Liver (tissue), 9 donors: ENCODE results near the gene AK5. TPM values are rescaled to one million over a fixed set of nuclear protein-coding genes. Genes with fewer than 3 reads are reported as not detected.

Source experiments
- DNase-seq: peaks from one replicate; pipeline ENCODE4 v3.0.0-alpha.2; 2017; ENCODE audit warnings: low spot score
- H3K27ac ChIP-seq, 2 donors: one replicate each; pipeline ENCODE4 v1.7.0; 2013; ENCODE audit warnings: inconsistent platforms in 2 of 2, low read length in 2 of 2, control low read depth in 1 of 2, low read depth in 1 of 2, mild to moderate bottlenecking in 1 of 2
- H3K27me3 ChIP-seq, 4 donors: one replicate each; pipeline versions ENCODE4 v1.6.1 to v1.7.0; 2013; ENCODE audit warnings: low read length in 3 of 4, inconsistent platforms in 1 of 4, mild to moderate bottlenecking in 1 of 4, moderate library complexity in 1 of 4; ENCODE audit not compliant: control insufficient read depth in 4 of 4, insufficient read depth in 4 of 4
- H3K36me3 ChIP-seq, 4 donors: one replicate each; pipeline versions ENCODE4 v1.6.1 to v1.7.0; 2013; ENCODE audit warnings: low read length in 3 of 4, mild to moderate bottlenecking in 3 of 4, low read depth in 1 of 4, moderate library complexity in 1 of 4; ENCODE audit not compliant: control insufficient read depth in 4 of 4, insufficient read depth in 3 of 4
- H3K4me1 ChIP-seq, 4 donors: one replicate each; pipeline versions ENCODE4 v1.6.1 to v1.7.0; 2013; ENCODE audit warnings: low read length in 3 of 4, mild to moderate bottlenecking in 3 of 4, moderate library complexity in 1 of 4; ENCODE audit not compliant: control insufficient read depth in 4 of 4, insufficient read depth in 4 of 4
- H3K4me3 ChIP-seq, 3 donors: one replicate each; pipeline versions ENCODE4 v1.6.1 to v1.7.0; 2013; ENCODE audit warnings: low read length in 3 of 3, control low read depth in 1 of 3, low read depth in 1 of 3, mild to moderate bottlenecking in 1 of 3
- H3K9ac ChIP-seq, 2 donors: one replicate each; pipeline ENCODE4 v1.7.0; 2013; ENCODE audit warnings: low read length in 2 of 2, mild to moderate bottlenecking in 2 of 2, moderate library complexity in 2 of 2, control low read depth in 1 of 2, low read depth in 1 of 2
- H3K9me3 ChIP-seq, 4 donors: one replicate each; pipeline versions ENCODE4 v1.6.1 to v1.7.0; 2013; ENCODE audit warnings: low read length in 3 of 4; ENCODE audit not compliant: control insufficient read depth in 4 of 4
- EGR1 ChIP-seq, 2 donors: IDR thresholded peaks; 2 replicates each; pipeline ENCODE4 v1.6.1; 2016 to 2018; ENCODE audit warnings: antibody characterized with exemption in 2 of 2, low read depth in 2 of 2
- FOXA1 ChIP-seq: IDR thresholded peaks from 2 replicates; pipeline ENCODE4 v1.6.1; 2016; ENCODE audit warnings: antibody characterized with exemption
- FOXA2 ChIP-seq: IDR thresholded peaks from 2 replicates; pipeline ENCODE4 v1.6.1; 2016; ENCODE audit warnings: antibody characterized with exemption
- HNF4A ChIP-seq, 2 donors: conservative IDR thresholded peaks; 2 replicates each; pipeline ENCODE4 v1.6.1; 2016; ENCODE audit warnings: antibody characterized with exemption in 2 of 2, mild to moderate bottlenecking in 2 of 2
- HNF4G ChIP-seq: IDR thresholded peaks from 2 replicates; pipeline ENCODE4 v1.6.1; 2016; ENCODE audit warnings: antibody characterized with exemption
- JUND ChIP-seq, 2 donors: IDR thresholded peaks; 2 replicates each; pipeline ENCODE4 v1.6.1; 2016; ENCODE audit warnings: antibody characterized with exemption in 2 of 2
- NR2F2 ChIP-seq: IDR thresholded peaks from 2 replicates; pipeline ENCODE4 v1.6.1; 2016; ENCODE audit warnings: antibody characterized with exemption
- RAD21 ChIP-seq, 2 donors: IDR thresholded peaks; 2 replicates each; pipeline ENCODE4 v1.6.1; 2016; ENCODE audit warnings: antibody characterized with exemption in 2 of 2, mild to moderate bottlenecking in 2 of 2
- RXRA ChIP-seq, 2 donors: IDR thresholded peaks; 2 replicates each; pipeline ENCODE4 v1.6.1; 2017 to 2018; ENCODE audit warnings: antibody characterized with exemption in 2 of 2, mild to moderate bottlenecking in 1 of 2
- SP1 ChIP-seq: IDR thresholded peaks from 2 replicates; pipeline ENCODE4 v1.6.1; 2018; ENCODE audit warnings: antibody characterized with exemption, mild to moderate bottlenecking
- TAF1 ChIP-seq: conservative IDR thresholded peaks from 2 replicates; pipeline ENCODE4 v1.6.1; 2016; ENCODE audit warnings: antibody characterized with exemption, mild to moderate bottlenecking
- YY1 ChIP-seq: IDR thresholded peaks from 2 replicates; pipeline ENCODE4 v1.6.1; 2016; ENCODE audit warnings: antibody characterized with exemption, mild to moderate bottlenecking
- WGBS: extraction: QIAGEN DNeasy Blood & Tissue Kit; methylation state at CpG from one replicate; pipeline ENCODE4 v1.1.7; 2013; 5-methylcytosine and 5-hydroxymethylcytosine counted together
- polyA plus RNA-seq, 2 donors: library from polyadenylated mRNA; stranded (reverse) in 1 of 2; unstranded in 1 of 2; fragments of 200-250 nt in 1 of 2; fragments of >200 nt in 1 of 2; fragmentation: Nextera tagmentation in 1 of 2; extraction: Ambion mirVana in 1 of 2; gene quantifications; one replicate each; pipeline versions ENCODE4 v1.2.1 to v1.2.3, GENCODE V29; 2013 to 2015
- total RNA-seq, 2 donors: library from RNA; depleted of rRNA; stranded (reverse); fragments of >200 nt; gene quantifications; one replicate each; pipeline ENCODE4 v1.2.3, GENCODE V29; 2014
- TF ChIP-seq, protein P1 (sequence below): IDR thresholded peaks from 2 replicates; pipeline ENCODE4 v1.6.1; 2016; ENCODE audit warnings: antibody characterized with exemption
- TF ChIP-seq, protein P2 (sequence below): fragments of 150-350 bp; IDR thresholded peaks from 2 replicates; pipeline ENCODE4 v1.5.1; 2017; ENCODE audit warnings: improper control_type of control experiment, low read depth, low read length; ENCODE audit not compliant: missing input control
- TF ChIP-seq, protein P3 (sequence below): IDR thresholded peaks from 2 replicates; pipeline ENCODE4 v1.6.1; 2016; ENCODE audit warnings: antibody characterized with exemption
- TF ChIP-seq, protein P4 (sequence below): IDR thresholded peaks from 2 replicates; pipeline ENCODE4 v1.6.1; 2016; ENCODE audit warnings: antibody characterized with exemption, mild to moderate bottlenecking
- TF ChIP-seq, protein P5 (sequence below): IDR thresholded peaks from 2 replicates; pipeline ENCODE4 v1.6.1; 2016; ENCODE audit warnings: antibody characterized with exemption
- donor health status: healthy.
- donor health status: healthy.
- donor health status: healthy.
- donor health status: healthy.
- donor health status: healthy.

Gene AK5
- total and polyA plus RNA-seq, 4 donors, result 0.12 to 0.33 (median 0.23) TPM

DNA sequence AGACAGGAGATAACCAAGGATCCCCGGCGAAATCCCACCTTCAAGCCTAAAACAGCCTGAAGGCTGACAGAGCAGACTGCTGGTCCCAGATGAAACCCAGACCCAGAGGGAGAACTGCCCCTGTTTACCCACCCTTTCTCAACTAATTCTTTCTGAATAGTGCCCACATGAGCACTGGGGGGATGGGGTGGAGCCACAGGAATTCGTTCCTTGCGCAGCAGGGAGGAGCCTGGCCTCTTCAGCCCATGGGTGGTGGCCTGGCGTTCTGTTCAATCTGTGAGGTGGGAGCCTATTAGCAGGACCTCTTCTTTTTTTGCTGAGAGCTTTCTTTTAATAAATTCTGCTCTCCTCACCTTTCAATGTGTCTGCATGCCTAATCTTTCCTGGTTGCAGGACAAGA lies 6.6 kb upstream of the AK5 start (continued):
- TF ChIP-seq, protein P1, sequence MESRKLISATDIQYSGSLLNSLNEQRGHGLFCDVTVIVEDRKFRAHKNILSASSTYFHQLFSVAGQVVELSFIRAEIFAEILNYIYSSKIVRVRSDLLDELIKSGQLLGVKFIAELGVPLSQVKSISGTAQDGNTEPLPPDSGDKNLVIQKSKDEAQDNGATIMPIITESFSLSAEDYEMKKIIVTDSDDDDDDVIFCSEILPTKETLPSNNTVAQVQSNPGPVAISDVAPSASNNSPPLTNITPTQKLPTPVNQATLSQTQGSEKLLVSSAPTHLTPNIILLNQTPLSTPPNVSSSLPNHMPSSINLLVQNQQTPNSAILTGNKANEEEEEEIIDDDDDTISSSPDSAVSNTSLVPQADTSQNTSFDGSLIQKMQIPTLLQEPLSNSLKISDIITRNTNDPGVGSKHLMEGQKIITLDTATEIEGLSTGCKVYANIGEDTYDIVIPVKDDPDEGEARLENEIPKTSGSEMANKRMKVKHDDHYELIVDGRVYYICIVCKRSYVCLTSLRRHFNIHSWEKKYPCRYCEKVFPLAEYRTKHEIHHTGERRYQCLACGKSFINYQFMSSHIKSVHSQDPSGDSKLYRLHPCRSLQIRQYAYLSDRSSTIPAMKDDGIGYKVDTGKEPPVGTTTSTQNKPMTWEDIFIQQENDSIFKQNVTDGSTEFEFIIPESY, result no peak
- TF ChIP-seq HNF4G (no peak), RXRA (IDR thresholded peaks at IDR 0.05) (no peak), HNF4A (conservative IDR thresholded peaks at IDR 0.05) (no peak), EGR1 (IDR thresholded peaks at IDR 0.05; ENCODE audit: low read depth in 2 of 2) (no peak), FOXA1 (no peak)
- TF ChIP-seq, protein P2, sequence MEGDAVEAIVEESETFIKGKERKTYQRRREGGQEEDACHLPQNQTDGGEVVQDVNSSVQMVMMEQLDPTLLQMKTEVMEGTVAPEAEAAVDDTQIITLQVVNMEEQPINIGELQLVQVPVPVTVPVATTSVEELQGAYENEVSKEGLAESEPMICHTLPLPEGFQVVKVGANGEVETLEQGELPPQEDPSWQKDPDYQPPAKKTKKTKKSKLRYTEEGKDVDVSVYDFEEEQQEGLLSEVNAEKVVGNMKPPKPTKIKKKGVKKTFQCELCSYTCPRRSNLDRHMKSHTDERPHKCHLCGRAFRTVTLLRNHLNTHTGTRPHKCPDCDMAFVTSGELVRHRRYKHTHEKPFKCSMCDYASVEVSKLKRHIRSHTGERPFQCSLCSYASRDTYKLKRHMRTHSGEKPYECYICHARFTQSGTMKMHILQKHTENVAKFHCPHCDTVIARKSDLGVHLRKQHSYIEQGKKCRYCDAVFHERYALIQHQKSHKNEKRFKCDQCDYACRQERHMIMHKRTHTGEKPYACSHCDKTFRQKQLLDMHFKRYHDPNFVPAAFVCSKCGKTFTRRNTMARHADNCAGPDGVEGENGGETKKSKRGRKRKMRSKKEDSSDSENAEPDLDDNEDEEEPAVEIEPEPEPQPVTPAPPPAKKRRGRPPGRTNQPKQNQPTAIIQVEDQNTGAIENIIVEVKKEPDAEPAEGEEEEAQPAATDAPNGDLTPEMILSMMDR, result no peak

DNA sequence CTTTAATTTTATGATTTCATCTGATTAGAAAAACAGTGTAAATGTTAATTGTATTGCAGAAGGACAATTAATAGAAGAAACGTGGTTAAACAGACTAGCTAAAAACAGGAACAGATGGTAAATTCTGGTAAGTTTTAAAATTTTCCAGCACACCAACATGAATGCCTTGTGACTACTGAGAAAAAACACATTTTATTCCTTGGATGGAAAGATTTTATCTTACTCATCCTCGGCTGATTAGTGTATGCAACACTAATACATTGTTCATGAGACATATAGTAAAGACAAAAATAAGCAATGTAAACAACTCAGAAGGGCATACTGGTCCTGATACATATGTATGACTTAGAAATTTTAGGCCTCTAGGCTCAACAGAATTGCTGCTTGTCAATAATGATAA lies 4.9 kb upstream of the AK5 start:
- no peak overlapping the region for H3K9ac ChIP-seq
- 51% methylated on average over 2 of the region's 2 CpGs for WGBS

More for the DNA sequence above, 4.9 kb upstream of the AK5 start:
- Histone ChIP-seq H3K27me3 (peaks cover 0 to 15% (median 3%) of the 10 kb centered on the region in 4 donors), H3K4me3 (no peak overlapping the region), H3K27ac (no peak overlapping the region), H3K9me3 (no peaks in the 10 kb centered on the region), H3K4me1 (peaks cover 3 to 7% (median 5%) of the 10 kb centered on the region in 4 donors), H3K36me3 (no peaks in the 10 kb centered on the region)
- no peak for TF ChIP-seq HNF4A (conservative IDR thresholded peaks at IDR 0.05)
- TF ChIP-seq, protein P3, sequence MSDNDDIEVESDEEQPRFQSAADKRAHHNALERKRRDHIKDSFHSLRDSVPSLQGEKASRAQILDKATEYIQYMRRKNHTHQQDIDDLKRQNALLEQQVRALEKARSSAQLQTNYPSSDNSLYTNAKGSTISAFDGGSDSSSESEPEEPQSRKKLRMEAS, result no peak
- TF ChIP-seq, protein P4, sequence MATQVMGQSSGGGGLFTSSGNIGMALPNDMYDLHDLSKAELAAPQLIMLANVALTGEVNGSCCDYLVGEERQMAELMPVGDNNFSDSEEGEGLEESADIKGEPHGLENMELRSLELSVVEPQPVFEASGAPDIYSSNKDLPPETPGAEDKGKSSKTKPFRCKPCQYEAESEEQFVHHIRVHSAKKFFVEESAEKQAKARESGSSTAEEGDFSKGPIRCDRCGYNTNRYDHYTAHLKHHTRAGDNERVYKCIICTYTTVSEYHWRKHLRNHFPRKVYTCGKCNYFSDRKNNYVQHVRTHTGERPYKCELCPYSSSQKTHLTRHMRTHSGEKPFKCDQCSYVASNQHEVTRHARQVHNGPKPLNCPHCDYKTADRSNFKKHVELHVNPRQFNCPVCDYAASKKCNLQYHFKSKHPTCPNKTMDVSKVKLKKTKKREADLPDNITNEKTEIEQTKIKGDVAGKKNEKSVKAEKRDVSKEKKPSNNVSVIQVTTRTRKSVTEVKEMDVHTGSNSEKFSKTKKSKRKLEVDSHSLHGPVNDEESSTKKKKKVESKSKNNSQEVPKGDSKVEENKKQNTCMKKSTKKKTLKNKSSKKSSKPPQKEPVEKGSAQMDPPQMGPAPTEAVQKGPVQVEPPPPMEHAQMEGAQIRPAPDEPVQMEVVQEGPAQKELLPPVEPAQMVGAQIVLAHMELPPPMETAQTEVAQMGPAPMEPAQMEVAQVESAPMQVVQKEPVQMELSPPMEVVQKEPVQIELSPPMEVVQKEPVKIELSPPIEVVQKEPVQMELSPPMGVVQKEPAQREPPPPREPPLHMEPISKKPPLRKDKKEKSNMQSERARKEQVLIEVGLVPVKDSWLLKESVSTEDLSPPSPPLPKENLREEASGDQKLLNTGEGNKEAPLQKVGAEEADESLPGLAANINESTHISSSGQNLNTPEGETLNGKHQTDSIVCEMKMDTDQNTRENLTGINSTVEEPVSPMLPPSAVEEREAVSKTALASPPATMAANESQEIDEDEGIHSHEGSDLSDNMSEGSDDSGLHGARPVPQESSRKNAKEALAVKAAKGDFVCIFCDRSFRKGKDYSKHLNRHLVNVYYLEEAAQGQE, result no peak
- TF ChIP-seq RAD21 (IDR thresholded peaks at IDR 0.05), result no peak
- no peak for TF ChIP-seq TAF1
- no peak for TF ChIP-seq FOXA1
- TF ChIP-seq RXRA (IDR thresholded peaks at IDR 0.05), result no peak
- no peak for TF ChIP-seq HNF4G
- TF ChIP-seq, protein P2, result no peak
- TF ChIP-seq, protein P1, result no peak
- TF ChIP-seq, protein P5, sequence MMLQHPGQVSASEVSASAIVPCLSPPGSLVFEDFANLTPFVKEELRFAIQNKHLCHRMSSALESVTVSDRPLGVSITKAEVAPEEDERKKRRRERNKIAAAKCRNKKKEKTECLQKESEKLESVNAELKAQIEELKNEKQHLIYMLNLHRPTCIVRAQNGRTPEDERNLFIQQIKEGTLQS, result no peak
- no peak for TF ChIP-seq FOXA2
- TF ChIP-seq NR2F2, result no peak
- TF ChIP-seq JUND (IDR thresholded peaks at IDR 0.05), result no peak
- no peak for TF ChIP-seq YY1
- no peak for TF ChIP-seq SP1
- DNase-seq, result no peak
